ENCODE results near the gene CD96. TPM values are rescaled to one million over a fixed set of nuclear protein-coding genes. Genes with fewer than 3 reads are reported as not detected.

Gene CD96
- total RNA-seq, 1 donor from 2014 or later = 0.65 TPM

- DNase-seq (no peak), ATAC-seq (ENCODE audit: poor library complexity) (no peak)
- intact Hi-C loops (cut with DNase I) = no loop called here
These were observed 47.5 kb downstream of the CD96 start for GRCh38 chr3:111589303-111590142.

- ATAC-seq (ENCODE audit: poor library complexity) (no peak), DNase-seq (no peak)
- intact Hi-C loops (cut with DNase I) = no loop called here
These were observed 48.1 kb downstream of the CD96 start for GRCh38 chr3:111590143-111590491.

- ATAC-seq (ENCODE audit: poor library complexity) (no peak), DNase-seq (no peak)
- intact Hi-C loops (cut with DNase I) = no loop called here
These were observed 49.6 kb downstream of the CD96 start for GRCh38 chr3:111591555-111591954.

- intact Hi-C loops (cut with DNase I) = no loop called here
- no peak for ATAC-seq (ENCODE audit: poor library complexity)
- DNase-seq = no peak
These were observed 50.1 kb downstream of the CD96 start for GRCh38 chr3:111592143-111592542.

GRCh38 chr3:111592936-111593335 is 50.9 kb downstream of the CD96 start:
- ATAC-seq (ENCODE audit: poor library complexity) (no peak), DNase-seq (no peak)
- intact Hi-C loops (cut with DNase I) = no loop called here

DNA sequence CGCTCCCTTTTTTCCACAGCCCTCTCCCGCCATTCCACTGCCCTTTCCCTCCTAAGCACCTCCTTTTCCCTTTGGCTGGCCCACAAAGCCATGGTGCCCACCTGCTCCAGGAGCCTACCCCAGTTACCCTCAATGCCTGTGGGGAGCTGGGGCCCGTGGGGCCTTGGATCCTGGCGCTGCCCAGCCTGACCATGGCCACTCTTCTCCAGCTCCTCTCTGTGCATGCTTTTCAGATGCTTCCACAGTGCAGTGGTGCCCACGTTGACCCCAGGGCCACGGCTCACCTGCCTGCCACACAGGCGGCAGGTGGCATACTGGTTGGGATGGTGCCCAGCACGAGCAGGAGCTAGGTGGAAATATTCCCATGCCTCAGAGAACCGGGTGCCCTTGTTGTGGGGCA is 51.7 kb downstream of the CD96 start:
- ATAC-seq (ENCODE audit: poor library complexity) (no peak), DNase-seq (no peak)
- intact Hi-C loops (cut with DNase I) = no loop called here

GRCh38 chr3:111594205-111594604 is 52.2 kb downstream of the CD96 start:
- ATAC-seq (ENCODE audit: poor library complexity) (no peak), DNase-seq (no peak)
- intact Hi-C loops (cut with DNase I) = no loop called here

DNA sequence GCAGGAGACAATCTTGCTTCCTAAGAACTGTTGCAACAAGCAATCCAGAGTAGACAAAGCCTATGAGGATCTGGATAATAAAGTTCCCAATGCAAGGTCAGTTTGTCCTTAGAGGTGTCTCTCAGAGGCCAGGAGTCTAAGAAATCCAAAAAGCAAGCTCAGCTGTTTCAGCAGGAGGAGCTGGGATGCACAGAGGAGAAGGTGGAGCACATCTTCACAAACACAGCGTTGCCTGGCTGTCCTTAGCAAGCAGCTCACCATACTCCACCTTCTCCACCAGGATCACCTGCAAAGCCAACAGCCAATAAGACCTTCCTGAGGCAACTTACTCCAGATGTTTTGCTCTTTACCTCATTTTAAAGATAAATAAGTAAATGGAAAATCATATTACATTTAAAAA is 52.8 kb downstream of the CD96 start:
- intact Hi-C loops (cut with DNase I) = no loop called here
- ATAC-seq (ENCODE audit: poor library complexity) = no peak

GRCh38 chr3:111595232-111595631 is 53.2 kb downstream of the CD96 start, which contains the start of gene ZBED2:
Gene ZBED2 (minus strand): TSS chr3:111595346. CDS start chr3:111594201, 1,145 bp downstream.
- DNase-seq (no peak), ATAC-seq (ENCODE audit: poor library complexity) (no peak)
- intact Hi-C loops (cut with DNase I) = no loop called here

More for the DNA sequence above, 52.8 kb downstream of the CD96 start:
- no peak for DNase-seq

- no peak for DNase-seq
- intact Hi-C loops (cut with DNase I) = no loop called here
- no peak for ATAC-seq (ENCODE audit: poor library complexity)
These were observed 54.3 kb downstream of the CD96 start for GRCh38 chr3:111596328-111596727.

- DNase-seq (no peak), ATAC-seq (ENCODE audit: poor library complexity) (no peak)
- intact Hi-C loops (cut with DNase I) = no loop called here
These were observed 56.1 kb downstream of the CD96 start for GRCh38 chr3:111598139-111598538.

DNA sequence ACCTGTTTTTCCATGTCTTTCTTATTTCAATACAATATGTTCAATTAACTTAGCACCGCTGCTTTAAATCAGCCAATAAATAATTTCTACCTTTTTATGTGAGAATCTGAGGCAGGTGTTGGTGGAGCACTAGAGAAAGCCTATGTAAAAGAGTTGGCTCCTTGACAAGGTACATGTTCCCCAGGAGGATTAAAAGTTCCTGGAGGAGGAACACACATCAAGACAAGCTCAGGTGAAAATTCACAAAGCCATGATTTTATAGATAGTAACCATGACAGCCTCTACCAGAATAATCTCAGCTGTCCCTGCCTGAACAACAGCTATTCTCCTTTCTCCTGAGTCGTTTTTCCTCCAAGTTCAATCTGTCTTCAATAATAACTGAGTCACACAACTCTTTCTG is 56.6 kb downstream of the CD96 start:
- ATAC-seq (ENCODE audit: poor library complexity) = no peak
- intact Hi-C loops (cut with DNase I) = no loop called here
- DNase-seq = no peak

DNA sequence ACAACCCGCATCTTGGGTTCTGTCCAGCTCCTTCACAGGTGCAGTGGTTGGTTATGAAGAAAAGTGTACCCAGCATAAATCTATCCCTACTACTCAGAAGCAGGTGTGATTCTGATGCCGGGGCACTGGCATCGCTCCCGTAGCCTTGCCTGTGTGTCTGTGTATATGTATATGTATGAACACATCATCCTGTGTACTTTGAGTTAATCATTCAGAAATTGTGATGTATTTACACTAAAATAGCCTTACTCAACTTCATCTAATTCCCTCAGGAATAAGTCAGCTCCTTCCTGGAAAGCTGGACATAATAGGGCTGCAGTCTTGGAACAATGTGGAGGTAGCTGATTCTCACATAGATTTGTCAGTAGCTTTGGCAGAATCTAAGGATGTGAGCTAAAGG is 59.8 kb downstream of the CD96 start:
- intact Hi-C loops (cut with DNase I) = no loop called here
- no peak for DNase-seq
- ATAC-seq (ENCODE audit: poor library complexity) = no peak

- intact Hi-C loops (cut with DNase I) = no loop called here
These were observed 61.7 kb downstream of the CD96 start for GRCh38 chr3:111603679-111604078.

GRCh38 chr3:111604119-111604518 is 62.1 kb downstream of the CD96 start:
- intact Hi-C loops (cut with DNase I) = no loop called here
- ATAC-seq (ENCODE audit: poor library complexity) = no peak
- no peak for DNase-seq

More at GRCh38 chr3:111603679-111604078, 61.7 kb downstream of the CD96 start:
- DNase-seq (no peak), ATAC-seq (ENCODE audit: poor library complexity) (no peak)

DNA sequence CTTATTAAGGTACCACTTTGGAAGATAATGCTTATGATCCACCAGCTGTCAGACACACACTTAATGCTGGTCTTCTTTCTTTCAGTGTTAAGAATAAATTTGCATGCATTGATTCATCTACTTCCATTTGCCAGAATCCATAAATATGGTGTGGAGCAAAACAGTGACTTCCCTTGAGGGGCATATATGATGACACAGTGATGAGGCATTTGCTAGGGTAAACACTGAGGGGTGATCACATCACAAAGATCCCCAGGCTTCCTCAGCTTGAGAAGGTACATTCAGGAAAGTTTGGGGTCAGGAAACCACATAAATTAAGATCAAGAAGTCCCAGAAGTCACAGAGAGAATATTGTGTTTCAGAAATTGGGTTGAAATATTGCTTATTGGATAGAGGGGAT is 63.0 kb downstream of the CD96 start:
- DNase-seq (no peak), ATAC-seq (ENCODE audit: poor library complexity) (no peak)
- intact Hi-C loops (cut with DNase I) = no loop called here

- DNase-seq (no peak), ATAC-seq (ENCODE audit: poor library complexity) (no peak)
- intact Hi-C loops (cut with DNase I) = no loop called here
These were observed 63.5 kb downstream of the CD96 start for GRCh38 chr3:111605493-111605892.

DNA sequence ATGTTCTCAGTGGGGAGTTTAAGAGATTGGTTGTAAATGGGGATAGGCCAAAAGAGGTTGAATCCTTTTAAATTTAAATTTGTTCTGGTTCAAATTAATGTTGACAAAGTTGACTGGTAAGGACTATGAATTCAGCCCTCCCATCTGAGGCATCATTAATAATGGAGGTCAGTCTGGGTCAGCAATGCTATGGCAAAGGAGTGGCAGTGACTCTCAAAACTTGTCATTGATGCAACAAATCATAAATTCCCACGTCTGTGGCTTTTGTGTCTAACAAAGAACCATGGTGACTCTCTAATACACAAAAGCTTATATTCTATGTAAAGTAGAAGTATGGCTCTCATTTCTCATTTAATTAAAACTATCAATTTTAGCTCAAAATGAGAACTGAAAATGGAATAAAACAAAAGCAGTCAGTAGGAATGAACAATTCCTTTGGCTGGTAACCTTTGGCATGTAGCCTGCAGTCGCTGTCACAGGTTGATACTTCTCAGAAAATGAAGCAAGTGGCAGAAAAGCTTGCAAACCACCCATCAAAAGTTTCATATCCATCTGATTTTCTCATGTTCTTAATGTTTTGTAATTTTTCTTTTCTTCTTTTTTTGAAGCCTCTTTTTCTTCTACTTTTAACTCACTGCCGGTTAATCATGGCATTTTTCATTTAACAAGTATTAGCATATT is 65.4 kb downstream of the CD96 start:
- intact Hi-C loops (cut with DNase I) = no loop called here
- ATAC-seq (ENCODE audit: poor library complexity) = no peak
- DNase-seq = no peak

DNA sequence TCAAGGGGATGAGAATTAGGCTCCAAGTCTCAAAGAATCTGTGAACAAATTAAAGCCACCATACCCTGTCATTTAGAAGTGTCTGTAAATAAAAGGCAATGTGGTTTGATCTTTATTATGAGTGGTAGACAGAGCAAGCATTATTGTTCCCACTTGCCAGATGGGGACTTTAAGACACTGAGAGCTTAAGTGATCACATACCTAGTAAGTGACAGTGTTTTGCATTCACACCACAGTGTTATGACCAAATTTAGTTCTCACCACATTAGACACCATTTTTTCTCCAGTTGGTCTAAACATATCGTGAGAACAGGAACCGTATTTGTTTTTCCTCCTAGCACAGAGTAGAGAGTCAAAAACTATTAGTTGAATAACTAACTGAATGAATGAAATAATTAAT is 66.4 kb downstream of the CD96 start:
- intact Hi-C loops (cut with DNase I) = no loop called here
- DNase-seq (no peak), ATAC-seq (ENCODE audit: poor library complexity) (no peak)

DNA sequence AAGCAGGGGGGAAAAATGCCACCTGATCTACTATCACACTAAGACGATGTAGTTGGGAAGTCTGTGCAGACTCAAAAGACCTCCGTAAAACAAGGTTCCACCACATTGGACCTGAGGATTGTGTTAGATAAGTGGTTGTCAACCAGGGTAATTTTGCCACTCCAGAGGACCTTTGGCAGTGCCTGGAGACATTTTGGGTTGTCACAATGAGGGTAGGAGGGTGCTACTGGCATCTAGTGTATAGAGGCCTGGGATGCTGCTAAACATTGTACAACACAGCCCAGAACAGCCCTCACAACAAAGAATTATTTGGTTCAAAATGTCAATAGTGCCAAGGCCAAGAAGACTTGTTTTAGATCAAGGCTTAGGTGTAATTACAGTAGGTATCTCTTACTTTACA is 67.7 kb downstream of the CD96 start:
- intact Hi-C loops (cut with DNase I) = no loop called here
- ATAC-seq (ENCODE audit: poor library complexity) (no peak), DNase-seq (no peak)

Data from Right ventricle myocardium superior (tissue), 1 donor.